COLO829 (cell line): ENCODE data around the gene CATSPER3.

Experiments used
- DNase-seq: peaks from one replicate; pipeline ENCODE4 v3.0.0; 2012; ENCODE audit warnings: low spot score

CATSPER3 gene

GRCh38 chr5:135010502-135011354 is 43.0 kb downstream of the CATSPER3 start:
- no peak for DNase-seq

DNA sequence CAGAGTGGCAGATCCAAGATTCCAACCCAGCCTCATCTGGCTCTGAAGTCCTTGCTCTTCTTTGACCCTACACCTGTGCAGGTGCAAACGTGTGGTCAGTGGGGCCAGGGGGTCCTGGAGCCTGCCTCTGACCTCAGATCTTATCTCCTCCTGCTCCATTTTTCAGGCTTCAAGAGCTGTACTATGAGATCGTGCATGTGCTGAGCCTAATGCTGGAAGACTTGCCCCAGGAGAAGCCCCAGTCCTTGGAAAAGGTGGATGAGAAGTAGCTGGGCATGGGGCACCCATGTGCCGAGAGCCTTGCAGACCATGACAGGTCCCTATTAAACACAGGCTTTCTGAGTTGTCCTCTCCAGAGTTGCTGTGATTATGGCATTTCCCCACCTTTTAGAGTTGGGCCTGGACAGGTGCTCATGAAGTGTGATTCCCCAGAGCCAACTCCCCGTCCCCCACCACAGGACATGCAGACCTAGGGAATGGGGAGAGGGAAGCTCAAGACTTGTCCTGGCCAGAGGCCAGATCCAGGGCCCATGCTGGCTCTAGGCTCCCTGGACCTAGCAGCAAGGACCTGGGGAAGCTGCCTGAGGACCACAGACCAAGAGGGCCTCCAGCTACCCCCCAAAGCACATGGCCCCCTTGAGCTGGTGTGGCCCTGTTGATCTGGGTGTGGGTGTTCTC is 43.8 kb downstream of the CATSPER3 start:
- DNase-seq = no peak

GRCh38 chr5:135012033-135012588 is 44.4 kb downstream of the CATSPER3 start:
- no peak for DNase-seq

GRCh38 chr5:135012951-135013391 is 45.3 kb downstream of the CATSPER3 start:
- no peak for DNase-seq

GRCh38 chr5:135013445-135013844 is 45.7 kb downstream of the CATSPER3 start:
- no peak for DNase-seq

DNA sequence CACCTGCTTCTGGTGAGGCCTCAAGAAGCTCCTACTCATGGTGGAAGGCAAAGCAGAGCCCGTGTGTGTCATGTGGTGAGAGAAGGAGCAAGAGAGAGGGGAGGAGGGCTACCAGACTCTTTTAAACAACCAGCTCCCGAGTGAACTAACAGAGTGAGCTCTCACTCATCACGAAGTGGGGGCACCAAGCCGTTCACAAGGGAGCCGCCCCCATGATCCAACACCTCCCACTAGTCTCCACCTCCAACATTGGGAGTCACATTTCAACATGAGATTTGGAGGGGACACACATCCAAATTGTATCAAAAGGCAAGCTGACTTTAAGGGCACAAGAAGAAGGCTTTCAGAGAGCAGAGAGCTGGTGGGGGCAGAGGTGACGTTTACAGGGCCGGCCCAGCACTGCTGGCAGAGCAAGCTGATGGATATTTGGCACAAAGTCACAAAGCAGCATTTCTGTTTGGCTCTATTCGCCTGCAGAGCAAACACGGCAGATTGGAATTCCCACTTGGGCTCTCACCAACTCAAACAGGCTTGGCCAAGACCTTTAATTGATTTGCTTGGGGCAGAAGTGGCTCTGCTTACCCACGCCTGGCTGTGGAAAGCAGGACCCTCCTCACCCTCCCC is 46.4 kb downstream of the CATSPER3 start:
- no peak for DNase-seq

- DNase-seq = no peak
These were observed 48.2 kb downstream of the CATSPER3 start for GRCh38 chr5:135015942-135016341.

GRCh38 chr5:135016861-135017290 is 49.2 kb downstream of the CATSPER3 start:
- no peak for DNase-seq

- no peak for DNase-seq
These were observed 50.8 kb downstream of the CATSPER3 start for GRCh38 chr5:135018457-135018856.

- DNase-seq = no peak
These were observed 51.6 kb downstream of the CATSPER3 start for GRCh38 chr5:135019314-135019713.

- no peak for DNase-seq
These were observed 52.6 kb downstream of the CATSPER3 start for GRCh38 chr5:135020111-135020895.

- no peak for DNase-seq
These were observed 57.4 kb downstream of the CATSPER3 start for GRCh38 chr5:135024956-135025729.

- DNase-seq = no peak
These were observed 58.3 kb downstream of the CATSPER3 start for GRCh38 chr5:135025730-135026644.

DNA sequence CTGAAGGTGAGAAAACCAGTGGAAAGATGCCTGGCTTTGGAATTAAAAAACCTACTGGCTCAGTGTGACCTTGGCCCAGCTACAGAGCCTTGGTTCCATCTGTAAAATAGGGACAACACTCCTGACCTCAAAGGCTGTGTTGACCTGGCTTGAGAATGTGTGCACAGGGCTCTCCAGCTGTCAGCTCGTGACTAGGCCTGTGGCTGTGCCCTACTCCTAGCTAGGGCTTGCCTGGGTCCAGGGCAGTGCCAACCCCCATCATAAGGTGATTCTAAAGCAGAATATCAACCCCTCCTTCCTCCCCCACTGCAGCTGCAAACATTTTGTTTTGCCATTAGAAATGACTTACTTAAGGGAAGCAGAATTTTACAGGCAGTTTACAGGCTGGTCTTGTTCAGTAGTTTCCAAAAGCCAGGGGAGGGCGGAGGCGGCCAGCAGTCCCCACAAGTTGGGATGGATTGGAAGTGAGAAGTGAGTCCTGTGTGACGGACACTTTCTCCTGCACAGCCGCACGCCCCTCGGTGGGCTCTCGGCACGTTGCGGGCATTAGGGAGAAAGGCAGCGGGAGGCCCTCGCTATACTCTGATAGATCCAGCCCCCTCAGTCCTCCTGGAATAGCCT is 59.0 kb downstream of the CATSPER3 start:
- DNase-seq = no peak

DNA sequence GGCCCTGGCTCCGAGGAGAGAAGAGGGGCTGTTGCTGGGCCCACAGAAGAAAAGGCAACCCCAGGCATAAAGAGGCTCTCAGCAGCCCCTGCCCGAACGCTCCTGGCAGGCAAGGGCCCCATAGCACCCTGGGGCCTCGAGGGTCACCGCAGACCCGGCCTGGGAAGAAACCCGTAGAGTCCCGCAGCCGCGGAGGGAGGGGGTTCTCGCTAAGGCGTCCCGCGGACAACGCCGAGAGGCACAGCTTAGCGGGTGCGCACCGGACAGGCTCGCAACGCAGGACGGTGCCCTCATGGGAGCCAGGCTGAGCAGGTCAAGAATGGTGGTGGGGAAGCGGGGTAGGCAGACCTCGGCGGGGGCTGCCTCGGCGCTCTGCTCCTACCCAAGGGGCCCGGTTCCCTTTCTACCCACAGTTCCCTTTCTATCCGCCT is 59.6 kb downstream of the CATSPER3 start:
- DNase-seq = no peak

- DNase-seq = no peak
These were observed 60.2 kb downstream of the CATSPER3 start for GRCh38 chr5:135027697-135028615.

DNA sequence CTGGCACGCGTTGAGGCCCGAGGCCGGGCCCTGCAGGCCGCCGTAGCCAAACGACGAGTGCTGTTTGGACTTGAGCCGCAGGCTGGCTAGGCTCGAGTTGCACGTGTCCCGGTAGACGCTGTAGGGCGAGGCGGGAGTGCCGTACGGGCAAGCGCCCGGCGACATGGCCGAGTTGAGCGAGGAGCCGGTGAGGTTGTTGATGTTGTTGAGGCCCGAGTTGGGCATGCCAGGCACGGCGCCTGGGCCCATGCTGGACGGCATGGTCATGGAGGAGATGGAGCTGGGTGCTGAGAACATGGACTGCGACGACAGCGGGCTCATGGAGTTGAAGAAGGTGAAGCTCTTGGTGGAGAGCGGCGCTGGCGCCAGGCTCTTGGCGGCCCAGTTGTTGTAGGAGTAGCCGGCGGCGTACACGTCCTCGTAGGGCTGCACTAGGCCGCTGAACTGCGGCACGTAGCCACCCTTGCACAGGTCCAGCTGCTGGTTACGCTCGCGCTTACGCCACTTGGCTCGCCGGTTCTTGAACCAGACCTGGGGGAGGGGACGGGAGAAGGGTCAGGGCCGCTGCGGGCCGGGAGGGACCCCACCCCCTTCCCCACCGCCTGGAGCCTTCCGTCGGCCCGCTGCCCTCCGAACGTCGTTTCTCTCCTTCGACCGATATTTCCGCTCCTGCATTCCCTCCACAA is 61.2 kb downstream of the CATSPER3 start:
- DNase-seq = no peak
